PC-3 (cell line): ENCODE measurements around the gene TIAM1. TPM values are rescaled to one million over a fixed set of nuclear protein-coding genes. Genes with fewer than 3 reads are reported as not detected.

Experiments used
- ATAC-seq: fragments of 200-7000 bp; cut with Tn5 transposase; 2 replicates; pipeline ENCODE4 v1.9.1; 2020; ENCODE audit warnings: mild to moderate bottlenecking, moderate library complexity
- BruUV-seq: library from RNA; stranded (reverse); fragments of 400-500 nt; replicated peaks from 2 replicates; lab custom pipeline; 2021; lab: Mats Ljungman, UMichigan
- CTCF ChIA-PET: fragments of 300-600 bp; sonication (Branson Sonifier 250); formaldehyde crosslinking; loops from one replicate; lab custom pipeline; 2022; ENCODE audit warnings: antibody characterized with exemption; lab: Charles Lee
- POLR2A ChIA-PET: fragments of 300-600 bp; sonication (Branson Sonifier 250); formaldehyde crosslinking; loops from one replicate; lab custom pipeline; 2022; ENCODE audit warnings: antibody characterized with exemption; ENCODE audit not compliant: unreplicated experiment; lab: Charles Lee
- DNase-seq: peaks from one replicate; pipeline ENCODE4 v3.0.0-alpha.2; 2015
- H2AFZ ChIP-seq: fragments of 300-600 bp; sonication (generic); 2 replicates; pipeline ENCODE4 v1.6.0; 2016; ENCODE audit warnings: antibody characterized with exemption, low read length
- H3F3A ChIP-seq: fragments of 300-600 bp; sonication (generic); one replicate; pipeline ENCODE4 v1.6.0; 2017; ENCODE audit warnings: antibody characterized with exemption, low read length, control low read depth, mild to moderate bottlenecking; ENCODE audit not compliant: unreplicated experiment
- H3K27ac ChIP-seq: fragments of 300-600 bp; sonication (generic); 2 replicates; pipeline ENCODE4 v1.5.1; 2016; ENCODE audit warnings: mild to moderate bottlenecking, low read length
- H3K27me3 ChIP-seq: fragments of 300-600 bp; sonication (generic); 2 replicates; pipeline ENCODE4 v1.6.1; 2016; ENCODE audit warnings: low read length, mixed read lengths
- H3K36me3 ChIP-seq: fragments of 300-600 bp; sonication (generic); 2 replicates; pipeline ENCODE4 v1.6.1; 2016; ENCODE audit warnings: low read depth, mixed run types, low read length, mixed read lengths
- H3K4me1 ChIP-seq: fragments of 300-600 bp; sonication (generic); 2 replicates; pipeline ENCODE4 v1.5.1; 2016; ENCODE audit warnings: low read length; ENCODE audit not compliant: insufficient read depth
- H3K4me2 ChIP-seq: fragments of 300-600 bp; sonication (generic); 2 replicates; pipeline ENCODE4 v1.6.0; 2016; ENCODE audit warnings: low read length
- H3K4me3 ChIP-seq: fragments of 300-600 bp; sonication (generic); 2 replicates; pipeline ENCODE4 v1.5.1; 2016; ENCODE audit warnings: mild to moderate bottlenecking, low read length, mixed read lengths
- H3K79me2 ChIP-seq: fragments of 300-600 bp; sonication (generic); 2 replicates; pipeline ENCODE4 v1.6.1; 2017; ENCODE audit warnings: low read length, mixed read lengths
- H3K9ac ChIP-seq: fragments of 300-600 bp; sonication (generic); 2 replicates; pipeline ENCODE4 v1.6.0; 2016; ENCODE audit warnings: mild to moderate bottlenecking, low read length
- H3K9me2 ChIP-seq: fragments of 300-600 bp; sonication (generic); replicated peaks from 2 replicates; pipeline ENCODE4 v1.6.1; 2016; ENCODE audit warnings: mixed run types, low read length, mixed read lengths
- H3K9me3 ChIP-seq: fragments of 300-600 bp; sonication (generic); 2 replicates; pipeline ENCODE4 v1.6.1; 2016; ENCODE audit warnings: low read length, mixed read lengths
- H4K20me1 ChIP-seq: fragments of 300-600 bp; sonication (generic); 2 replicates; pipeline ENCODE4 v1.6.1; 2016; ENCODE audit warnings: low read length, mixed read lengths
- EZH2 ChIP-seq: fragments of 300-600 bp; sonication (generic); IDR thresholded peaks from one replicate; pipeline ENCODE4 v1.6.1; 2017; ENCODE audit warnings: antibody characterized with exemption, mild to moderate bottlenecking, low read length; ENCODE audit not compliant: unreplicated experiment
- EZH2phosphoT487 ChIP-seq: fragments of 300-600 bp; sonication (generic); IDR thresholded peaks from 2 replicates; pipeline ENCODE4 v1.6.1; 2018; ENCODE audit warnings: mild to moderate bottlenecking, antibody characterized with exemption, low read length, borderline replicate concordance
- intact Hi-C: fragments of 100-400 bp; cut with micrococcal nuclease; formaldehyde crosslinking; loops from 2 replicates; pipeline ENCODE4 v1.9.0; 2023
- total RNA-seq: library from RNA; depleted of rRNA; stranded (reverse); fragments of >200 nt; gene quantifications from 2 replicates; pipeline ENCODE4 v1.2.3, GENCODE V29; 2014
- TF ChIP-seq, protein P1 (sequence below): fragments of 300-600 bp; sonication (generic); conservative IDR thresholded peaks from 2 replicates; pipeline ENCODE4 v1.5.1; 2017; ENCODE audit warnings: antibody characterized with exemption, low read depth, mild to moderate bottlenecking, low read length

The TIAM1 gene
- total RNA-seq, 1 experiment from 2014 or later = 19.1 TPM

DNA sequence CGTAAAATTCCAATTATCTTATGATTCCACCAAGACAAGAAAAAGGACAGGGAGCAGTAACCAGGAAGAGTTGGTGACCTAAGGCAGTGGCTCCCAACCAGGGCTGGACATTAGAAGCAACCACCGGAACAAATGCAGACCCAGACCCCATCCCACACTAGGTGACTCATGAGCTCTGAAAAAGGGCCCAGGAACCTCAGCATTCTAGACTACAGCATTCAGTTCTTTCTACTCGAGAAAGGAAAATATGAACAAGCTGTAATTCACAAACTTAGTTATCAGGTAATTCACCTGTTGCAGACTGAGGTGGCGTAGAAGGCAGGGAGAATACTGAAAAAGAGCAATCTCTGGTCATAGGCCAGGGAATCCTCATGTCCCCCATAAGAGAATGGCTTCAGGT lies 167.3 kb downstream of the TIAM1 start:
- H3K79me2 ChIP-seq = no peaks in the 10 kb centered on the region
- H3K27ac ChIP-seq = no peak overlapping the region
- no peak overlapping the region for H3K4me2 ChIP-seq
- H3K36me3 ChIP-seq = no peaks in the 10 kb centered on the region
- intact Hi-C loops = no loop called here
- no peaks in the 10 kb centered on the region for H3K9me2 ChIP-seq
- ATAC-seq = no peak
- H3F3A ChIP-seq = no peaks in the 10 kb centered on the region
- H2AFZ ChIP-seq = no peak overlapping the region
- BruUV-seq = no TSS peak
- no peaks in the 10 kb centered on the region for H3K4me1 ChIP-seq
- ChIA-PET POLR2A (no interaction called here), CTCF (no interaction called here)
- no peak overlapping the region for H3K4me3 ChIP-seq
- no peaks in the 10 kb centered on the region for H3K27me3 ChIP-seq
- H4K20me1 ChIP-seq = no peaks in the 10 kb centered on the region
- no peak overlapping the region for H3K9ac ChIP-seq
- TF ChIP-seq EZH2 = no peak
- TF ChIP-seq, protein P1, sequence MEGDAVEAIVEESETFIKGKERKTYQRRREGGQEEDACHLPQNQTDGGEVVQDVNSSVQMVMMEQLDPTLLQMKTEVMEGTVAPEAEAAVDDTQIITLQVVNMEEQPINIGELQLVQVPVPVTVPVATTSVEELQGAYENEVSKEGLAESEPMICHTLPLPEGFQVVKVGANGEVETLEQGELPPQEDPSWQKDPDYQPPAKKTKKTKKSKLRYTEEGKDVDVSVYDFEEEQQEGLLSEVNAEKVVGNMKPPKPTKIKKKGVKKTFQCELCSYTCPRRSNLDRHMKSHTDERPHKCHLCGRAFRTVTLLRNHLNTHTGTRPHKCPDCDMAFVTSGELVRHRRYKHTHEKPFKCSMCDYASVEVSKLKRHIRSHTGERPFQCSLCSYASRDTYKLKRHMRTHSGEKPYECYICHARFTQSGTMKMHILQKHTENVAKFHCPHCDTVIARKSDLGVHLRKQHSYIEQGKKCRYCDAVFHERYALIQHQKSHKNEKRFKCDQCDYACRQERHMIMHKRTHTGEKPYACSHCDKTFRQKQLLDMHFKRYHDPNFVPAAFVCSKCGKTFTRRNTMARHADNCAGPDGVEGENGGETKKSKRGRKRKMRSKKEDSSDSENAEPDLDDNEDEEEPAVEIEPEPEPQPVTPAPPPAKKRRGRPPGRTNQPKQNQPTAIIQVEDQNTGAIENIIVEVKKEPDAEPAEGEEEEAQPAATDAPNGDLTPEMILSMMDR = no peak
- no peak for TF ChIP-seq EZH2phosphoT487
- no peaks in the 10 kb centered on the region for H3K9me3 ChIP-seq
- no peak for DNase-seq

DNA sequence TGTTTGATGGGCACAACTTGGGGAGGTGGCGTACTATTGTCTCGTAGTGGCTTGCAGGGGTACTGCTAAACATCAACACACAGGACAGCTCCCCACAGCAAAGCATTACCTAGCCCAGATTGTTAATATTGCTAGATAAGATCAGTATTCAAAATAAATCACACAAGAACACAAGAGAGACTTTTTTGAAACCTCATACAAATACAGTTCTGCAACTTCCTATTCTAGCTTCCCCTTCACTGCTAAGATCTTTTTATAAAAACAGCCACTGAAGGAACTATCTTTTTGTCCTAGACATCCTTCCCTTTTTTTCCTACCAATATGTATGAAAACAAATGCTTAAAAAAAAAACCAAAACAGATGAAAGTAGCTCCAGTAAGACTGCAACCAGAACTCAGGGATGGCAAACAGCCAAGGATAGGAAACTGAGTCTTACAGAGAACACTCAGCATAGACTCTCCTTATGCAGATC lies 167.9 kb downstream of the TIAM1 start:
- Histone ChIP-seq H3K79me2 (no peaks in the 10 kb centered on the region), H3K27ac (no peak overlapping the region), H3K4me3 (no peak overlapping the region), H3K9me3 (no peaks in the 10 kb centered on the region), H3K9ac (no peak overlapping the region), H3K36me3 (no peaks in the 10 kb centered on the region), H3K27me3 (no peaks in the 10 kb centered on the region), H4K20me1 (no peaks in the 10 kb centered on the region), H2AFZ (no peak overlapping the region), H3K4me1 (no peaks in the 10 kb centered on the region), H3K4me2 (no peak overlapping the region), H3K9me2 (no peaks in the 10 kb centered on the region), H3F3A (no peaks in the 10 kb centered on the region)
- ChIA-PET CTCF (no interaction called here), POLR2A (no interaction called here)
- intact Hi-C loops = no loop called here
- ATAC-seq (no peak), DNase-seq (no peak)
- BruUV-seq = no TSS peak
- no peak for TF ChIP-seq EZH2phosphoT487

DNA sequence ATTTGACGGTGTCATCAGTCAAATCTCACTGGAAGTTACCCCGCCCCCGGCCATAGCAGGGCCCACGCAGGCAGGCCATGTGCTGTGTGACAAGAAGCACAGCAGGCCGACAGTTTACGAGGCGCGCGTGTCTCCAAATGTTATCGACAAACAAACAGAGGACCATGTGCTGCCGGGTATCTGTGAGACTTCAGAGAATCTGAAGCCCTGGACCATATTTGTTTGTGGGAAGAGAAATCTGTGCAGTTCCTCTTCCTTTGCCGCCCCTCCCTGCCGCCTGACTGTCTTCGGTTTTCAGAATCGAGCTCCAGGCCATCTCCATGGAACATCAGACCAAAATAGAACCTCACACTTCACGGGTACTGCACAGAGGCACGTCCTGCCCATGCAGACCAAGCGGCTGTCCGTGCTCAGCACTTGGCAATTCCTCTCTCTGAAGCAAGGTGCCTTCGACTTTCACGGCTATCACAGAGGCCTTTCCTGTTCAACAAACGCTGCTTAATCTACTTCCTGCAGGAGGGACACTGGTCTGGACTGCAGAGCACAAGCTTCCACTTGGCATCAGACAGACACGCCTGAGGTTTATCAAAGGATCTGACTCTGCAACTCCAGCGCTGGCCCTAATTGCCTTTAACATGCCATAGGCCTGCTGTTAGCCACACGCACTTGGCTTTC lies 170.0 kb downstream of the TIAM1 start:
- no peak overlapping the region for H3K9ac ChIP-seq
- CTCF ChIA-PET = no interaction called here
- no peaks in the 10 kb centered on the region for H3K9me3 ChIP-seq
- ATAC-seq (no peak), DNase-seq (no peak)
- H2AFZ ChIP-seq = no peak overlapping the region
- no peak overlapping the region for H3K27ac ChIP-seq
- intact Hi-C loops = no loop called here
- no peaks in the 10 kb centered on the region for H4K20me1 ChIP-seq
- BruUV-seq = no TSS peak
- no peaks in the 10 kb centered on the region for H3K4me1 ChIP-seq
- POLR2A ChIA-PET = no interaction called here
- H3K4me2 ChIP-seq = no peak overlapping the region
- H3F3A ChIP-seq = no peaks in the 10 kb centered on the region
- H3K9me2 ChIP-seq = no peaks in the 10 kb centered on the region
- no peaks in the 10 kb centered on the region for H3K79me2 ChIP-seq
- no peak for TF ChIP-seq EZH2
- no peak for TF ChIP-seq EZH2phosphoT487
- TF ChIP-seq, protein P1 = no peak
- no peaks in the 10 kb centered on the region for H3K27me3 ChIP-seq
- no peaks in the 10 kb centered on the region for H3K36me3 ChIP-seq
- no peak overlapping the region for H3K4me3 ChIP-seq
